HL-60 (cell line): ENCODE measurements around the gene DNAH5.

Experiments used
- DNase-seq, 2 experiments: peaks; one replicate each; pipeline ENCODE4 v3.0.0-alpha.2; 2010 to 2020; ENCODE audit warnings: low read depth in 1 of 2, low spot score in 1 of 2
- H3K27ac ChIP-seq: fragments of 250-450 bp; sonication (Bioruptor Pico); replicated peaks from 2 replicates; pipeline ENCODE4 v1.5.1; 2020; ENCODE audit warnings: mild to moderate bottlenecking, moderate library complexity
- H3K27me3 ChIP-seq: fragments of 250-450 bp; sonication (Bioruptor Pico); 2 replicates; pipeline ENCODE4 v1.5.1; 2021; ENCODE audit warnings: mild to moderate bottlenecking, moderate library complexity; ENCODE audit not compliant: insufficient read depth, poor library complexity, severe bottlenecking
- H3K4me3 ChIP-seq: replicated peaks from 2 replicates; pipeline ENCODE4 v1.5.1; 2011; ENCODE audit warnings: mild to moderate bottlenecking, control low read depth, low read length; ENCODE audit not compliant: insufficient read depth
- GABPA ChIP-seq: IDR thresholded peaks from 2 replicates; pipeline ENCODE4 v1.6.1; 2012; ENCODE audit warnings: low read depth
- POLR2AphosphoS5 ChIP-seq: IDR thresholded peaks from 2 replicates; pipeline ENCODE4 v1.6.1; 2012; ENCODE audit warnings: low read depth
- REST ChIP-seq: IDR thresholded peaks from 2 replicates; pipeline ENCODE4 v1.6.1; 2012; ENCODE audit warnings: low read depth; ENCODE audit not compliant: insufficient replicate concordance
- SPI1 ChIP-seq: IDR thresholded peaks from 2 replicates; pipeline ENCODE4 v1.6.1; 2012; ENCODE audit warnings: low read depth, mild to moderate bottlenecking, borderline replicate concordance
- TF ChIP-seq, protein P1 (sequence below): IDR thresholded peaks from one replicate; pipeline ENCODE4 v1.5.1; 2011; ENCODE audit warnings: low read length, control low read depth, inconsistent platforms; ENCODE audit not compliant: insufficient read depth

The DNAH5 gene

DNA sequence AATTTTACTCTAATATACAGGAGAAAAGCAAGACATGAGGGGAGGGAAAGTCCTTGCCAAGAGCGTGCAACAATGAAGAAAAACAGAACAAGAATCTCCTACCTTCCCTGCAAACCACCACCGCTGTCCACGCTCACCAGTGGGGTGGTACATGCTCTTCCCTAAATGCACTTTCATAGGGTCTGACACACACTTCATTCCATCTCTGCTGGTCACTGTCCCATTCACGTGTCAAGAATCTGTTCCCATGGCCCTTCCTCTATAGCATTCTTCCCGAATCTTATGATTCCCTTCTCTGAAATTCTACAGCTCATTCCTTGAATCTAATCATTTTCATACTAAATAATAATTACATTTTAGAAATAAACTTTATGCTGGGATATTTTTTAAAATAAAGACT is 11.4 kb upstream of the DNAH5 start:
- TF ChIP-seq POLR2AphosphoS5 (no peak), REST (no peak), SPI1 (no peak), GABPA (no peak)
- TF ChIP-seq, protein P1, sequence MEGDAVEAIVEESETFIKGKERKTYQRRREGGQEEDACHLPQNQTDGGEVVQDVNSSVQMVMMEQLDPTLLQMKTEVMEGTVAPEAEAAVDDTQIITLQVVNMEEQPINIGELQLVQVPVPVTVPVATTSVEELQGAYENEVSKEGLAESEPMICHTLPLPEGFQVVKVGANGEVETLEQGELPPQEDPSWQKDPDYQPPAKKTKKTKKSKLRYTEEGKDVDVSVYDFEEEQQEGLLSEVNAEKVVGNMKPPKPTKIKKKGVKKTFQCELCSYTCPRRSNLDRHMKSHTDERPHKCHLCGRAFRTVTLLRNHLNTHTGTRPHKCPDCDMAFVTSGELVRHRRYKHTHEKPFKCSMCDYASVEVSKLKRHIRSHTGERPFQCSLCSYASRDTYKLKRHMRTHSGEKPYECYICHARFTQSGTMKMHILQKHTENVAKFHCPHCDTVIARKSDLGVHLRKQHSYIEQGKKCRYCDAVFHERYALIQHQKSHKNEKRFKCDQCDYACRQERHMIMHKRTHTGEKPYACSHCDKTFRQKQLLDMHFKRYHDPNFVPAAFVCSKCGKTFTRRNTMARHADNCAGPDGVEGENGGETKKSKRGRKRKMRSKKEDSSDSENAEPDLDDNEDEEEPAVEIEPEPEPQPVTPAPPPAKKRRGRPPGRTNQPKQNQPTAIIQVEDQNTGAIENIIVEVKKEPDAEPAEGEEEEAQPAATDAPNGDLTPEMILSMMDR: no peak
- DNase-seq: no peak
- Histone ChIP-seq H3K4me3 (no peak overlapping the region), H3K27ac (no peak overlapping the region), H3K27me3 (peaks cover 2% of the 10 kb centered on the region)

DNA sequence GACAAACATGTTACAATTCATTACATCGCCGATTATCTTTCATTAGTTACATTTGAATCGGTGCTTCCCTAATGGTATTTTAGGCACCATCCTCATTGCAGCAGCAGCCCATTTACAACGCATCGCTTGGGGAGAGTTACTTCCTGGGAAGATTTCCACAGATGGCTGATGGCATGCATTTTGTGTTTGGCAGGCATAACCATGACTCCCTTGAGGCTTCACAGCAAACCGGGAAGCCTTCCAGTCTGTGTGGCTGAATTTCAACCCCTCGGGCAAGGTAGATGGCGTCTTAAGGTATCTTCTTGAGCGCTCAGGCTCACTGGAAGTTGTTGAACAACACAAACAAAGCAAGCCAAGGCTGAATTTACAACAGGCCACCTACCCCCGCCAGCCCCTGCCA is 1.6 kb upstream of the DNAH5 start:
- DNase-seq: no peak
- no peak overlapping the region for H3K27ac ChIP-seq
- H3K4me3 ChIP-seq: no peak overlapping the region
- no peaks in the 10 kb centered on the region for H3K27me3 ChIP-seq
- no peak for TF ChIP-seq SPI1
- TF ChIP-seq GABPA: no peak
- TF ChIP-seq REST: no peak
- TF ChIP-seq, protein P1: no peak
- TF ChIP-seq POLR2AphosphoS5: no peak

GRCh38 chr5:13945271-13945670 is 783 bp upstream of the DNAH5 start:
- H3K27ac ChIP-seq: no peak overlapping the region
- no peak for DNase-seq
- TF ChIP-seq REST: no peak
- TF ChIP-seq GABPA: no peak
- TF ChIP-seq, protein P1: no peak
- no peak for TF ChIP-seq POLR2AphosphoS5
- no peak for TF ChIP-seq SPI1
- H3K27me3 ChIP-seq: no peaks in the 10 kb centered on the region
- H3K4me3 ChIP-seq: no peak overlapping the region
